Liver (tissue), 9 donors: ENCODE data around the gene RPS6KA2. TPM values are rescaled to one million over a fixed set of nuclear protein-coding genes. Genes with fewer than 3 reads are reported as not detected.
A peak's percentile ranks its signal among the peaks of the same experiment; 100 is the strongest.

Experiments
- DNase-seq: peaks from one replicate; pipeline ENCODE4 v3.0.0-alpha.2; 2017; ENCODE audit warnings: low spot score
- H3K27ac ChIP-seq, 2 donors: one replicate each; pipeline ENCODE4 v1.7.0; 2013; ENCODE audit warnings: inconsistent platforms in 2 of 2, low read length in 2 of 2, control low read depth in 1 of 2, low read depth in 1 of 2, mild to moderate bottlenecking in 1 of 2
- H3K27me3 ChIP-seq, 4 donors: one replicate each; pipeline versions ENCODE4 v1.6.1 to v1.7.0; 2013; ENCODE audit warnings: low read length in 3 of 4, inconsistent platforms in 1 of 4, mild to moderate bottlenecking in 1 of 4, moderate library complexity in 1 of 4; ENCODE audit not compliant: control insufficient read depth in 4 of 4, insufficient read depth in 4 of 4
- H3K36me3 ChIP-seq, 4 donors: one replicate each; pipeline versions ENCODE4 v1.6.1 to v1.7.0; 2013; ENCODE audit warnings: low read length in 3 of 4, mild to moderate bottlenecking in 3 of 4, low read depth in 1 of 4, moderate library complexity in 1 of 4; ENCODE audit not compliant: control insufficient read depth in 4 of 4, insufficient read depth in 3 of 4
- H3K4me1 ChIP-seq, 4 donors: one replicate each; pipeline versions ENCODE4 v1.6.1 to v1.7.0; 2013; ENCODE audit warnings: low read length in 3 of 4, mild to moderate bottlenecking in 3 of 4, moderate library complexity in 1 of 4; ENCODE audit not compliant: control insufficient read depth in 4 of 4, insufficient read depth in 4 of 4
- H3K4me3 ChIP-seq, 3 donors: one replicate each; pipeline versions ENCODE4 v1.6.1 to v1.7.0; 2013; ENCODE audit warnings: low read length in 3 of 3, control low read depth in 1 of 3, low read depth in 1 of 3, mild to moderate bottlenecking in 1 of 3
- H3K9ac ChIP-seq, 2 donors: one replicate each; pipeline ENCODE4 v1.7.0; 2013; ENCODE audit warnings: low read length in 2 of 2, mild to moderate bottlenecking in 2 of 2, moderate library complexity in 2 of 2, control low read depth in 1 of 2, low read depth in 1 of 2
- H3K9me3 ChIP-seq, 4 donors: one replicate each; pipeline versions ENCODE4 v1.6.1 to v1.7.0; 2013; ENCODE audit warnings: low read length in 3 of 4; ENCODE audit not compliant: control insufficient read depth in 4 of 4
- FOXA1 ChIP-seq: IDR thresholded peaks from 2 replicates; pipeline ENCODE4 v1.6.1; 2016; ENCODE audit warnings: antibody characterized with exemption
- FOXA2 ChIP-seq: IDR thresholded peaks from 2 replicates; pipeline ENCODE4 v1.6.1; 2016; ENCODE audit warnings: antibody characterized with exemption
- GABPA ChIP-seq, 2 donors: IDR thresholded peaks in 1 of 2; conservative IDR thresholded peaks in 1 of 2; 2 replicates each; pipeline ENCODE4 v1.6.1; 2016; ENCODE audit warnings: antibody characterized with exemption in 2 of 2, mild to moderate bottlenecking in 1 of 2, moderate library complexity in 1 of 2
- HNF4A ChIP-seq, 2 donors: conservative IDR thresholded peaks; 2 replicates each; pipeline ENCODE4 v1.6.1; 2016; ENCODE audit warnings: antibody characterized with exemption in 2 of 2, mild to moderate bottlenecking in 2 of 2
- JUND ChIP-seq, 2 donors: IDR thresholded peaks; 2 replicates each; pipeline ENCODE4 v1.6.1; 2016; ENCODE audit warnings: antibody characterized with exemption in 2 of 2
- NR2F2 ChIP-seq: IDR thresholded peaks from 2 replicates; pipeline ENCODE4 v1.6.1; 2016; ENCODE audit warnings: antibody characterized with exemption
- REST ChIP-seq: IDR thresholded peaks from 2 replicates; pipeline ENCODE4 v1.6.1; 2016; ENCODE audit warnings: antibody characterized with exemption, mild to moderate bottlenecking
- RXRA ChIP-seq, 2 donors: IDR thresholded peaks; 2 replicates each; pipeline ENCODE4 v1.6.1; 2017 to 2018; ENCODE audit warnings: antibody characterized with exemption in 2 of 2, mild to moderate bottlenecking in 1 of 2
- SP1 ChIP-seq: IDR thresholded peaks from 2 replicates; pipeline ENCODE4 v1.6.1; 2018; ENCODE audit warnings: antibody characterized with exemption, mild to moderate bottlenecking
- TAF1 ChIP-seq: conservative IDR thresholded peaks from 2 replicates; pipeline ENCODE4 v1.6.1; 2016; ENCODE audit warnings: antibody characterized with exemption, mild to moderate bottlenecking
- YY1 ChIP-seq: IDR thresholded peaks from 2 replicates; pipeline ENCODE4 v1.6.1; 2016; ENCODE audit warnings: antibody characterized with exemption, mild to moderate bottlenecking
- WGBS: extraction: QIAGEN DNeasy Blood & Tissue Kit; methylation state at CpG from one replicate; pipeline ENCODE4 v1.1.7; 2013; 5-methylcytosine and 5-hydroxymethylcytosine counted together
- polyA plus RNA-seq, 2 donors: library from polyadenylated mRNA; stranded (reverse) in 1 of 2; unstranded in 1 of 2; fragments of 200-250 nt in 1 of 2; fragments of >200 nt in 1 of 2; fragmentation: Nextera tagmentation in 1 of 2; extraction: Ambion mirVana in 1 of 2; gene quantifications; one replicate each; pipeline versions ENCODE4 v1.2.1 to v1.2.3, GENCODE V29; 2013 to 2015
- total RNA-seq, 2 donors: library from RNA; depleted of rRNA; stranded (reverse); fragments of >200 nt; gene quantifications; one replicate each; pipeline ENCODE4 v1.2.3, GENCODE V29; 2014
- TF ChIP-seq, protein P1 (sequence below): IDR thresholded peaks from 2 replicates; pipeline ENCODE4 v1.6.1; 2016; ENCODE audit warnings: antibody characterized with exemption
- TF ChIP-seq, protein P2 (sequence below): IDR thresholded peaks from 2 replicates; pipeline ENCODE4 v1.6.1; 2016; ENCODE audit warnings: antibody characterized with exemption
- TF ChIP-seq, protein P3 (sequence below): IDR thresholded peaks from 2 replicates; pipeline ENCODE4 v1.6.1; 2016; ENCODE audit warnings: antibody characterized with exemption
- TF ChIP-seq, protein P4 (sequence below): fragments of 150-350 bp; IDR thresholded peaks from 2 replicates; pipeline ENCODE4 v1.5.1; 2017; ENCODE audit warnings: improper control_type of control experiment, low read depth, low read length; ENCODE audit not compliant: missing input control
- donor health status: healthy.
- donor health status: healthy.
- donor health status: healthy.
- donor health status: healthy.
- donor health status: healthy.

The RPS6KA2 gene
- total and polyA plus RNA-seq, 4 donors, result 2.5 to 9.0 (median 5.0) TPM

DNA sequence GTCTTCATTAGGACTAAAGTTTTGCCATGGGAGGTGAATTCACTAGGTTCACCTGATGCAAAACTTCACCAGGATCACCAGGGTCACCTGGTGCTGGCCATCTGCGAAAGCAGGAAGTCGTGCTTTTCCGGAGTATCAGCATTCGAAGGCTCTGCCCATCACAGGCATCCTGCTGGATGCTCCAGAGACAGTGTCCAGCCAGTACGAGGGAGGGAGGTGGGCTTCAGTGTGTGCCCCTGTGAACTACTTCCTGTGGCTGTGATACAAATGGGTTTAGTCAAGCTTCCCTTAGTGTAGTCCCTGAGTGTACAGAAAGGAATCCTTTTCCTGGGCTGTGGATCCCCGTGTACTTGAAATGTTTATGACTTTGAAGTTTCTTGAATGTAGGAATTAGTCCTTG is 3.4 kb upstream of the RPS6KA2 start (continued):
- TF ChIP-seq, protein P1, sequence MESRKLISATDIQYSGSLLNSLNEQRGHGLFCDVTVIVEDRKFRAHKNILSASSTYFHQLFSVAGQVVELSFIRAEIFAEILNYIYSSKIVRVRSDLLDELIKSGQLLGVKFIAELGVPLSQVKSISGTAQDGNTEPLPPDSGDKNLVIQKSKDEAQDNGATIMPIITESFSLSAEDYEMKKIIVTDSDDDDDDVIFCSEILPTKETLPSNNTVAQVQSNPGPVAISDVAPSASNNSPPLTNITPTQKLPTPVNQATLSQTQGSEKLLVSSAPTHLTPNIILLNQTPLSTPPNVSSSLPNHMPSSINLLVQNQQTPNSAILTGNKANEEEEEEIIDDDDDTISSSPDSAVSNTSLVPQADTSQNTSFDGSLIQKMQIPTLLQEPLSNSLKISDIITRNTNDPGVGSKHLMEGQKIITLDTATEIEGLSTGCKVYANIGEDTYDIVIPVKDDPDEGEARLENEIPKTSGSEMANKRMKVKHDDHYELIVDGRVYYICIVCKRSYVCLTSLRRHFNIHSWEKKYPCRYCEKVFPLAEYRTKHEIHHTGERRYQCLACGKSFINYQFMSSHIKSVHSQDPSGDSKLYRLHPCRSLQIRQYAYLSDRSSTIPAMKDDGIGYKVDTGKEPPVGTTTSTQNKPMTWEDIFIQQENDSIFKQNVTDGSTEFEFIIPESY, result no peak
- TF ChIP-seq RXRA (IDR thresholded peaks at IDR 0.05) (no peak), FOXA2 (no peak), GABPA (IDR thresholded peaks at IDR 0.05 in 1 of 2, conservative IDR thresholded peaks at IDR 0.05 in 1 of 2) (no peak)
- TF ChIP-seq, protein P2, sequence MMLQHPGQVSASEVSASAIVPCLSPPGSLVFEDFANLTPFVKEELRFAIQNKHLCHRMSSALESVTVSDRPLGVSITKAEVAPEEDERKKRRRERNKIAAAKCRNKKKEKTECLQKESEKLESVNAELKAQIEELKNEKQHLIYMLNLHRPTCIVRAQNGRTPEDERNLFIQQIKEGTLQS, result no peak

- 84% methylated on average over 5 of the region's 5 CpGs for WGBS
- Histone ChIP-seq H3K27ac (no peak overlapping the region), H3K4me1 (peaks cover 0 to 26% (median 19%) of the 10 kb centered on the region in 4 donors), H3K36me3 (no peaks in the 10 kb centered on the region), H3K9me3 (no peaks in the 10 kb centered on the region), H3K9ac (no peak overlapping the region), H3K27me3 (peaks cover 0 to 4% (median 0%) of the 10 kb centered on the region in 4 donors), H3K4me3 (no peak overlapping the region)
- TF ChIP-seq JUND (IDR thresholded peaks at IDR 0.05), result no peak
- TF ChIP-seq REST, result no peak
- no peak for TF ChIP-seq FOXA1
- TF ChIP-seq, protein P3, sequence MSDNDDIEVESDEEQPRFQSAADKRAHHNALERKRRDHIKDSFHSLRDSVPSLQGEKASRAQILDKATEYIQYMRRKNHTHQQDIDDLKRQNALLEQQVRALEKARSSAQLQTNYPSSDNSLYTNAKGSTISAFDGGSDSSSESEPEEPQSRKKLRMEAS, result no peak
- no peak for TF ChIP-seq GABPA (IDR thresholded peaks at IDR 0.05 in 1 of 2, conservative IDR thresholded peaks at IDR 0.05 in 1 of 2)
- no peak for TF ChIP-seq SP1
- no peak for TF ChIP-seq RXRA (IDR thresholded peaks at IDR 0.05)
- TF ChIP-seq HNF4A (conservative IDR thresholded peaks at IDR 0.05), result no peak
- TF ChIP-seq YY1, result no peak
- TF ChIP-seq NR2F2, result no peak
- no peak for DNase-seq
Measured at GRCh38 chr6:166629628-166630027, 2.6 kb upstream of the RPS6KA2 start.

- DNase-seq, result peak; percentile 59
- Histone ChIP-seq H3K27ac (peak overlapping the region; percentile 75 to 76), H3K27me3 (peaks cover 0 to 4% (median 0%) of the 10 kb centered on the region in 4 donors), H3K4me3 (peak overlapping the region; percentile 27 to 73 (median 64)), H3K4me1 (peaks cover 0 to 26% (median 19%) of the 10 kb centered on the region in 4 donors), H3K36me3 (no peaks in the 10 kb centered on the region), H3K9ac (peak overlapping the region in 1 of 2 donors; percentile 71), H3K9me3 (no peaks in the 10 kb centered on the region)
- 1% methylated on average over 61 of the region's 61 CpGs for WGBS
- no peak for TF ChIP-seq TAF1
- peak in 1 of 2 donors; percentile 3 for TF ChIP-seq RXRA (IDR thresholded peaks at IDR 0.05)
- TF ChIP-seq, protein P4, sequence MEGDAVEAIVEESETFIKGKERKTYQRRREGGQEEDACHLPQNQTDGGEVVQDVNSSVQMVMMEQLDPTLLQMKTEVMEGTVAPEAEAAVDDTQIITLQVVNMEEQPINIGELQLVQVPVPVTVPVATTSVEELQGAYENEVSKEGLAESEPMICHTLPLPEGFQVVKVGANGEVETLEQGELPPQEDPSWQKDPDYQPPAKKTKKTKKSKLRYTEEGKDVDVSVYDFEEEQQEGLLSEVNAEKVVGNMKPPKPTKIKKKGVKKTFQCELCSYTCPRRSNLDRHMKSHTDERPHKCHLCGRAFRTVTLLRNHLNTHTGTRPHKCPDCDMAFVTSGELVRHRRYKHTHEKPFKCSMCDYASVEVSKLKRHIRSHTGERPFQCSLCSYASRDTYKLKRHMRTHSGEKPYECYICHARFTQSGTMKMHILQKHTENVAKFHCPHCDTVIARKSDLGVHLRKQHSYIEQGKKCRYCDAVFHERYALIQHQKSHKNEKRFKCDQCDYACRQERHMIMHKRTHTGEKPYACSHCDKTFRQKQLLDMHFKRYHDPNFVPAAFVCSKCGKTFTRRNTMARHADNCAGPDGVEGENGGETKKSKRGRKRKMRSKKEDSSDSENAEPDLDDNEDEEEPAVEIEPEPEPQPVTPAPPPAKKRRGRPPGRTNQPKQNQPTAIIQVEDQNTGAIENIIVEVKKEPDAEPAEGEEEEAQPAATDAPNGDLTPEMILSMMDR, result no peak
- no peak for TF ChIP-seq HNF4A (conservative IDR thresholded peaks at IDR 0.05)
- TF ChIP-seq GABPA (IDR thresholded peaks at IDR 0.05 in 1 of 2, conservative IDR thresholded peaks at IDR 0.05 in 1 of 2), result no peak
- TF ChIP-seq NR2F2, result peak; percentile 91
Measured at GRCh38 chr6:166627875-166628801, 1.1 kb upstream of the RPS6KA2 start.
